NK-92 (cell line): ENCODE measurements around the gene TFB2M.
"Not testable (repeated sequence)": the region's sequence is repeated elsewhere in the genome, so short reads cannot be mapped to it uniquely, and the experiment has no call there.

Experiments
- DNase-seq: peaks from one replicate; lab custom pipeline; 2025; ENCODE audit not compliant: unreplicated experiment; lab: John Stamatoyannopoulos, UW

TFB2M gene, protein sequence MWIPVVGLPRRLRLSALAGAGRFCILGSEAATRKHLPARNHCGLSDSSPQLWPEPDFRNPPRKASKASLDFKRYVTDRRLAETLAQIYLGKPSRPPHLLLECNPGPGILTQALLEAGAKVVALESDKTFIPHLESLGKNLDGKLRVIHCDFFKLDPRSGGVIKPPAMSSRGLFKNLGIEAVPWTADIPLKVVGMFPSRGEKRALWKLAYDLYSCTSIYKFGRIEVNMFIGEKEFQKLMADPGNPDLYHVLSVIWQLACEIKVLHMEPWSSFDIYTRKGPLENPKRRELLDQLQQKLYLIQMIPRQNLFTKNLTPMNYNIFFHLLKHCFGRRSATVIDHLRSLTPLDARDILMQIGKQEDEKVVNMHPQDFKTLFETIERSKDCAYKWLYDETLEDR

DNA sequence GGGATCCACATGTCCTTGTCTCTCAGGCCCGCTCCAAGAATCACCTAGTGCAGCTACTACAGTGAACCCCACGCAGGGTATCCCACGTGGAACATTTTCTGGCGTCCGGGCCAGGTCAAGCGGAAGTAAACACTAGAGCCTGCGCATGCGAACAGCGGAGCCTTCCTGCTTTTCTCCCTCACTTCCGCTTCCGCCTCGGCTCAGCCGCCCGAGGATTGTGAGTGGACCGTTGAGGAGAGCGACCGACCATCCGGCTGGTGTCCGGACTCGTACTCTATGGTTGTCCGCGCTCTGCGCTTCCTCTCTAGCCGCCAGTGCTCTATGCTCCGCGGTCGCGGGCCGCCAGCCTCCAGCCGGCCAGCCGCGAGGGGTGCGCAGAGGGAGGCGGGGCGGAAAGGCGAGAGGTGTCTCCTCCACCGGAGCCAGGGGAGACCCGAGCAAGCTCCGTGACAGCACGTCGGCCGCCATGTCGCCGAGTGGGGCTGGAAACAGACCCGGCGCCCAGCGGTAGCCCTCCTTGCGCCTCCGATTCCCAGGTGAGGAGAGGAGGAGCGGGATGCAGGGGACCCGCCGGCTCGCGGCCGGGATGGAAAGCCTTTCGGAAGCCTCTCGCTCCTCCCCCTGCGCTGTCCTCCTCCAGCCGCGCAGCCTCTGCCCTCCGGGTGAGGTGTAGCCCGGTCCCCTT is at the start of gene TFB2M, which contains the start of gene CNST:
Gene TFB2M, minus strand, starts transcription at position 134 of the 685 bp plus-strand sequence. Its CDS starts 123 bp downstream, at position 11.
Gene CNST, plus strand, starts transcription at position 329 of the 685 bp plus-strand sequence. CDS start 25,107 bp downstream, outside the sequence.
- no peak for DNase-seq

- DNase-seq, result no peak
Measured at GRCh38 chr1:246613096-246613758, 47.2 kb upstream of the TFB2M start.

DNA sequence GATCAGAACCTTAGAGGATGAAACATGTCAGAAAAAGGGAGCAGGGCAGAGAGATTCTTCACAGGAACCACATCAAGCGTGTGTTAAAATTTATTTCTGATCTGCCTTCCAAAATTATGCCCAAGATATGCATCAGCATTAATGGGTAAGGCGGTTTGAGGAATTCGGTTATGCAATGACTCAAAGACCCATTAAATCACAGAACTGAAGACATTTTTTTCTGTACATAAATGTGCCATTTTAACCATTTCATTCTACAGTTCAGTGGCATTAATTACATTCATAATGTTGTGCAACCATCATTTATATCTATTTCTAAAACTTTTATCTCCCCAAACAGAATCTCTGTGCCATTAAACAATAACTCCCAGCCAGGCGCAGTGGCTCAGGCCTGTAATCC is 43.6 kb upstream of the TFB2M start:
- no peak for DNase-seq

DNA sequence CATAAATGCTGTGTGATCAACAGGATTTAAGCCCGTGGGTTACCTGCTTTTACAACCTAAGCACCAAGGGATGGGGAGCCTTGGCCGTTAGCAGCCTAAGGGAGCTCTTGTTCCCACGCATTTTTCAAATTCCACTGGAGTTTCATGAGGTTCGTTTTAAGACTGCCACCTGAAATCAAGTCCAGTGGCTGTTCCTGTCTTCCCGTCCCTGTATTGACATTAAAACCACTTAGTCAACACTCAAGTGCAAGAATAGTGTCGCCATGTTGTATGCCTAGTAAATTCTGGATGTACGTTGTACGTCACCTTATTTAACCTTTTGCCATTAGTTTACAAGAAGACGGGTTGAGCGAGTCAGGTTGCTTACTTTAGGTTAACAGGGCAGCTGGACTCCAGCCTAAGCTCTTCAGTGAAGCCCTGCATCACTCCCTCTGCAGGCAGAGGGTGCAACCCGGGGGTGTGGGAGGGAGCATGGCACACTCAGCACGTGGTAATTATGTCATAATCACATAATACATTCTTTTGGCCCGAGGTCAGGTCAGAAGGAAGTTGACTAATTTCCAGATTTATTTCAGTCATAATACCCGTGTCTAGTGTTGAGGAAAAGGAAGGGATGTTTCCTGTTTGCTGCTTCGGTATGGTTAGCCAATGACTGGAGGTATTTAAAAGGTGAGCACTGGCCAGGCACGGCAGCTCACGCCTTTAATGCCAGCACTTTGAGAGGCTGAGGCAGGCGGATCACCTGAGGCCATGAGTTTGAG is 42.7 kb upstream of the TFB2M start:
- DNase-seq, result no peak

DNA sequence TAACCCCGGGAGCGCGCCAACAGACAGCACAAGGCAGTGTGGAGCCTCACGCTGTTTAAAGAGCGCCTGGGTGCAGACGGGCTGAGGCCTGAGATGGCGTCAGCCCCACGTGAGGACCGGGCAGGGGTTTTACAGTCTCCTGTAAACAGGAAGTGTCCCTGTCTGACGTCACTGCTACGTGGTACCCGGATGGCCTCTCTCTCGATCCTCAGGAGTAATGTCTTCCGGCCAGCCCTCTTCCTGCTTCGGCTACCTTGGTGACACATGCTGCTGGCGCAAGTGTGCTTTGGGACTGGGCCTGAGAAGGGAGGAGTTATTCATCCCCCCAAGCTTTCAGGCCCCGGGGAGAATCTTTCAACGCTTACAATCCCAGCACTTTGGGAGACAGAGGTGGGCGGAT is 41.4 kb upstream of the TFB2M start:
- no peak for DNase-seq

DNA sequence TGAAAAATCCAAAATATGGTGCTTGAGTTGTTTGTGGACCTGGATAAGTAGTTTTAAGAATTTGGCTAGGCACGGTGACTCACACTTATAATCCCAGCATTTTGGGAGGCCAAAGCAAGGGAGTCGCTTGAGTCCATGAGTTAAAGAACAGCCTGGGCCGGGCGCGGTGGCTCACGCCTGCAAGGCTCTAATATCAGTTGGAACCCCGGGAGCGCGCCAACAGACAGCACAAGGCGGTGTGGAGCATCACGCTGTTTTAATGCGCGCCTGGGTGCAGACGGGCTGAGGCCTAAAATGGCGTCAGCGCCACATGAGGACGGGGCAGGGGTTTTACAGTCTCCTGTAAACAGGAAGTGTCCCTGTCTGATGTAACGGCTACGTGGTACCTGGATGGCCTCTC is 39.2 kb upstream of the TFB2M start:
- not testable (repeated sequence) for DNase-seq

- no peak for DNase-seq
Measured at GRCh38 chr1:246602194-246602593, 36.1 kb upstream of the TFB2M start.

- DNase-seq, result no peak
Measured at GRCh38 chr1:246600579-246600978, 34.5 kb upstream of the TFB2M start.

GRCh38 chr1:246599315-246599714 is 33.3 kb upstream of the TFB2M start:
- no peak for DNase-seq

DNA sequence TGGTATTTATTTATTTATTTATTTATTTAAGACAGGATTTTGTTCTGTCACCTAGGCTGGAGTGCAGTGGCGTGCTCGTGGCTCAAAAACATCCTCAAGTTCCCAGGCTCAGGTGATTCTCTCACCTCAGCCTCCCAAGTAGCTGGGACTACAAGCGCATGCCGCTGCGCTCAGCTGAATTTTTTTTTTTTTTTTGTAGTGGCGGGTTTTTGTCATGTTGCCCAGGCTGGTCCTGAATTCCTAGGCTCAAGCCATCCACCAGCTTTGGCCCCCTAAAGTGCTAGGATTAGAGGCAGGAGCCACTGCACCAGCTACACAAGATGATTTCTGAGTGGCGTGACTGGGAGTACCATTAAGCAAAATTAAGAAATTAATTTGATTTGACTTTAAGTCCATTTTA is 31.9 kb upstream of the TFB2M start:
- no peak for DNase-seq

GRCh38 chr1:246597340-246597739 is 31.3 kb upstream of the TFB2M start:
- DNase-seq, result no peak

GRCh38 chr1:246595146-246595545 is 29.1 kb upstream of the TFB2M start:
- DNase-seq, result no peak

DNA sequence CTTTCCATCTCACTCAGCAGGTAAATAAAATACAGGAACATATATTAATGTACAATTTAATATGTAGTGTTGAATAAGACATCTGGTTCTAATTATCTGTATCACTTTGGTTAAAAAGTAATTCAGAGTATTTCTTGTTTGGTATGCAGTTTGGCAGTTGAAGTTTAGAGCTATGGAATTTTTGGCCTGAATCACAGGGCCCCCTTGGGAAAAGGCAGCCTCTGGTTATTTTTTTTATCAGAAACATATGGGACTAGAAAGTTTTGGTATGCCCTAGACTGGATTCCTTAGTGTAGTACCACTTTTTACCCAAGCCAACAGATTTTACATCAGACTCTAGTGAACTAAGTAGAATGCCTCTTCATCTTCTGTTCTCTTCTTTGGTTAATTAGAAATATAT is 26.6 kb upstream of the TFB2M start:
- no peak for DNase-seq

- DNase-seq, result no peak
Measured at GRCh38 chr1:246591958-246592357, 25.9 kb upstream of the TFB2M start.

DNA sequence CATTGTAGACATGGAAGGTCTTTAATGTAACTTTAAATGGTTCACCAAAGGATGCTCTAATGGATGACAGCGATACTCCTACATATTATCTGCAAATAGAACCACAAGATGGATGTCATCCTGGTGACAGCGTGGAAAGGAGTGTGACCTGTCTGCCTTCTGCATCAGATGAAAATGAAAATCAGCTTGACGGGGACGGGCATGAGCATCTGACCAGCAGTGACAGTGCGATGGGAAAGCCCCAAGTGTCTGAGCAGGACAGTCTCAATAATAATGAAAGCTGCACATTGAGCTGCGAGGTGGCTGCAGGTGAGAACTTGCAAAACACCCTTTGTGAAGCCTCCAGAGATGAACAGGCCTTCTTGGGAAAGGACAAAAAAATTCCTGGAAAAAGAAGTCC is 25.4 kb upstream of the TFB2M start:
- no peak for DNase-seq

DNA sequence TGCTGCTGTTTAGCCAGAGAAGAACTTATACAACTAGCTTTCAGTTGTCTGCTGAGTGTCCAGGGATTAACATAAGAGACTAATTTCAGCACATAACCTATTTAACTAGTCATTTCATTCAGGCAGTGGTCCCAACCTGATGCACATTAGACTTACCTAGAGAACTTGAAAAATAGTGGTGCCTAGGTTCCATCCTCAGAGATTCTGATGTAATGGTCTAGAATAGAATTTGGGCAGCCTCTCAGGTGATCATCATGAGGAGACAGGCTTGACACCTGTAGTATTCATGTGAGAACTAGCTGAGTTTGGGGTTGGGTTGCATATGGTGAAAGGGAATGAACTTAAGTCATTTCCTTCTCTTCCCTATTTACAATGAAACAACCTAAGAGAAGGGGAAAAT is 25.0 kb upstream of the TFB2M start:
- DNase-seq, result no peak

DNA sequence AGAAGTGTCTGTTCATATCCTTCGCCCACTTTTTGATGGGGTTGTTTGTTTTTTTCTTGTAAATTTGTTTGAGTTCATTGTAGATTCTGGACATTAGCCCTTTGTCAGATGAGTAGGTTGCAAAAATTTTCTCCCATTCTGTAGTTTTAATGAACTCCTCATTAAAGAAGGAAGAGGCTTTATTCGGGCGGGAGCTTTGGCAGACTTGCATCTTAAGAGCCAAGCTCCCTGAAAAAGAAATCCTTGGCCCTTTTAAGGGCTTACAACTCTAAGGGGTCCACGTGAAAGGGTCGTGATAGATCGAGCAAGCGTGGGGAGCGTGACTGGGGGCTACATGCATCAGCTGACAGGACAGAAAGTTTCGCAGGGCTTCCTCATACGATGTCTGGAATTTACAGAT is 23.9 kb upstream of the TFB2M start:
- not testable (repeated sequence) for DNase-seq

- DNase-seq, result no peak
Measured at GRCh38 chr1:246588159-246588721, 22.2 kb upstream of the TFB2M start.

DNA sequence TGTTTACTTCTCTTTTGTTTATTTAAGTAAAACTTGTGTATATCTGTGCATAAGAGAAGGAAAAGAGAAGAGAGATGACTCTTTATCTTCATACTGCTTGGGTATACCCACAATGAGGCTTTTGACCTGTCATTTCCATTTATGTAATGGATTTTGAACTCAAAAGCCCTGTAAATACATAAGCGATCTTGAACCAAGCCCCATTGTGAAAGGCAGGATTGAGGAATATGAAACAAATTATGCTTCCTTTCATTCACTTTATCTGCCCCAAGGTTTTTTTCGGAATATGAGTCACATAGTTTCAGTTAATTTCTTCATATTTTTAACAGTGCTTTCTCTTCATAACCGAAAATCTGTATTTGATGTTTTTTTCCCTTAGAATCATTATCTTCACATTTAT is 21.5 kb upstream of the TFB2M start:
- no peak for DNase-seq

DNA sequence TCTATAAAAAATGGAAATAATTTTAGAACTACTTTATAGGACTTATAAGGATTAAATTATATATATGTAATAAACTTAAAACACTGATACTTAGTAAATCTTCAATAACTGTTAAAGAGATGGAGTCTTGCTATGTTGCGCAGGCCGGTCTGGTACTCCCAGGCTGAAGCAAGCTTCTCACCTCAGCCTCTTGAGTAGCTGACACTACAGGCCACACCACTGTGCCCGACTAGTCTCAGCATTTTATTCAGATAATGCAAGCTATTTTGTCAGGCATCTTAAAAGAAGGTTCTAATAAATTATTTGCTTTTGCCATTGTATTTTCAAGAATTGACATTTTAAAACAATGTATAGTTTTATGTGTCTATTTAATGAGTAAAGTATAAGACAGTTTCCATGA is 21.0 kb upstream of the TFB2M start:
- DNase-seq, result no peak
